LNCaP clone FGC (cell line): ENCODE results near the gene IFNA2.

Source experiments
- DNase-seq: peaks from one replicate; pipeline ENCODE4 v3.0.0-alpha.2; 2011; ENCODE audit warnings: low read depth
- H3K4me3 ChIP-seq: 2 replicates; pipeline ENCODE4 v1.5.1; 2011; ENCODE audit warnings: mild to moderate bottlenecking, low read depth, low read length, control low read depth
- TF ChIP-seq, protein P1 (sequence below): IDR thresholded peaks from 2 replicates; pipeline ENCODE4 v1.5.1; 2012; ENCODE audit warnings: mild to moderate bottlenecking; ENCODE audit not compliant: control insufficient read depth, insufficient read depth; ENCODE audit errors: extremely low read depth

The IFNA2 gene

DNA sequence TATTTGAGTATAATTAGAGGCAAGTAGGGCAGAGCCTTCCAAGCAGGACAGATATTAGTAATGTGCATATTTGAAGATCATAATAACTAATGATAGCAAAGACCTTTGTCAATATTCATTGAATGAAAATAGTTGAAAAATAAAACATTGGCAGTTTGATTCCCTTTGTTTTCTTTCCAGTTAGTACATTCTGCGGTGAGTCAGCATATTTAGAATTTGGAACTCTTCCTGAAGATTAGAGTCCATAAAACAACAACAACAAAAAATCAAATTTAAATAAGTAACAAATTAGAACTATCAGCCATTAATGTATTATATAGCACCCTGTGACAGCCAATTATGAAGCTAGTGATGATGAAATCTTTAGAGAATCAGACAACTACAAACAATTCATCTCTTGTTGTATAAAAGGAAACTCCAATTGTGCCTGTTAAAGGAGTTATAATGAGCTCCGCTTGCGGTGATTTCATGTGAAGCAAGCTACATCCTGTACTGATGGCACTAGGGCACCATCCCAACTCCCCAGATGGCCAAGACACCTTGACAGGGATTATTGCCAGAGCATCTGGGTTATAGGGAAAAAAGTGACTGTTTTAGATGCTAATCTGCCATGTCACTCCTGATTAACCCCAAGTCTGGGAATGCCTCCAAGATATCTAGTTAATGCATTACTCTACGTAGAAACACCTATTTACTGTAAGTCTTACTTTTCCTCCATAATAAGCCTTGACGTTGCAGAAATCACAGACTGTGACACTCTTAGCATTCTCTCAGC lies 30.5 kb upstream of the IFNA2 start:
- no peak overlapping the region for H3K4me3 ChIP-seq
- peak; percentile 93 for DNase-seq
- TF ChIP-seq, protein P1, sequence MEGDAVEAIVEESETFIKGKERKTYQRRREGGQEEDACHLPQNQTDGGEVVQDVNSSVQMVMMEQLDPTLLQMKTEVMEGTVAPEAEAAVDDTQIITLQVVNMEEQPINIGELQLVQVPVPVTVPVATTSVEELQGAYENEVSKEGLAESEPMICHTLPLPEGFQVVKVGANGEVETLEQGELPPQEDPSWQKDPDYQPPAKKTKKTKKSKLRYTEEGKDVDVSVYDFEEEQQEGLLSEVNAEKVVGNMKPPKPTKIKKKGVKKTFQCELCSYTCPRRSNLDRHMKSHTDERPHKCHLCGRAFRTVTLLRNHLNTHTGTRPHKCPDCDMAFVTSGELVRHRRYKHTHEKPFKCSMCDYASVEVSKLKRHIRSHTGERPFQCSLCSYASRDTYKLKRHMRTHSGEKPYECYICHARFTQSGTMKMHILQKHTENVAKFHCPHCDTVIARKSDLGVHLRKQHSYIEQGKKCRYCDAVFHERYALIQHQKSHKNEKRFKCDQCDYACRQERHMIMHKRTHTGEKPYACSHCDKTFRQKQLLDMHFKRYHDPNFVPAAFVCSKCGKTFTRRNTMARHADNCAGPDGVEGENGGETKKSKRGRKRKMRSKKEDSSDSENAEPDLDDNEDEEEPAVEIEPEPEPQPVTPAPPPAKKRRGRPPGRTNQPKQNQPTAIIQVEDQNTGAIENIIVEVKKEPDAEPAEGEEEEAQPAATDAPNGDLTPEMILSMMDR = no peak

DNA sequence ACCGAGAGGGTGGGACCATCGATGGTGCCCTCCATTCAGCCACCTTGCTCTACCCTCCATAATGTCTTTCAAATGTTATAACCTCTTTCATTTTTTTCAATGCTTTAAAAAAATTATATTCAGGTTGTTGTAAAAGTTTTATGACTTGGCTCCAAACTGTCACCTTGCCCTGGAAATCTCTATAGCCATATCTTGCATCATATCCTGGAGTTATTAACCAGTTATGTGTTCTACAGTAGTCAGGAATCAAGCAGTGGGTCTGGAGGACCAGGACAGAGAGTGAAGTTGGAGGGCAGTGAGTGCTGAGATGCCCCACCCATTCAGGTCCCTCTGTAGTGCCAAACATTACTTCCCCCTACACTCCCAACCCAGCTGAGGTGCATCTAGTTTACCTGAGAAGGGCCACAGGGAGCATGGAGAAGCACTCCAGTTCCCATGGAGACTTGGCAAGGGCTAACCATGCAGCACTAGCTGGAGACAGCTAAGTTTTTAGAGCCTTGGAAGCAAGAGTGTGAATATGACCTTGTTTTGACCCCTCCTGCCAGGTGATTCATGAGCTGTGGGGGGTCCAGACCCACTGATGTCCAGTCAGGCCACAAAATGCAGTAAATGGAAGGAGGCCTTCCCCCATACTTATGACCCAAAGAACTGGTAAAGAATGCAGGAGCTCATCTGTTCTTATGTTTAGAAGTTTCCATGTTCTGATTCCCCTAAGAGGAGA lies 29.2 kb upstream of the IFNA2 start:
- TF ChIP-seq, protein P1 = no peak
- no peak overlapping the region for H3K4me3 ChIP-seq
- no peak for DNase-seq

DNA sequence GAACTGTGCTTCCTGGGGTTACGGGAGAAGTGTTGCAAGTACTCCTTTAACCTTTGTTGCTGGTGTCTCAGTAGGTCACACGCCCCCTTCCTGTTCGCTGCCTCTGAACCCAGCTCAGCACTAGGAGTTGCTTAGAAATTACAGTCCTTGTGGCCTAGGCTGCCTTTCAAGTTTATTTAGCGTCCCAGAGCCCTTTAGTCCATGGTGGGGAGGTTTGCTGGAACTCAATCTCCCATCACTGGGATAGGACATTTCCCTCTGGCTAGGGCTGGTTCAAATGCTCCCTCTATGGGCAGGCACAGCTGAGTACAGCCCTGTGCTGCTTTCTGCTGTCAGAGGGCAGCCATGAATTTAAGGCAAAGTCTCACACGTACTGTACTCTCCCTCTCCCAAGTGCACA lies 28.4 kb upstream of the IFNA2 start:
- DNase-seq = no peak
- TF ChIP-seq, protein P1 = peak; percentile 35
- H3K4me3 ChIP-seq = no peak overlapping the region

DNA sequence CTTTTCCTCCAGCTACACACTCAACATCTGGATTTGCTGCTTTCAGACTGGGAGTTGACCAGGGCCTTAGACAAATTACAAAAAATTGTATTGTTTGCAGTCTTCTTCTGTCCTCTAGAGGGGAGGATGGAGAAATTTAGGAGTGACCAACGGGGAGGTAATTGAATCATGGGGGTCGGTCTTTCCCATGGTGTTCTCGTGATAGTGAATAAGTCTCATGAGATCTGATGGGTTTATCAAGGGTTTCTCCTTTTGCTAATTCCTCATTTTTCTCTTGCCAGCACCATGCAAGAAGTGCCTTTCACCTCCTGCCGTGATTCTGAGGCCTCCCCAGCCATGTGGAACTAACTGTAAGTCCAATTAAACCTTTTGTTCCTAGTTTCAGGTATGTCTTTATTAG lies 28.0 kb upstream of the IFNA2 start:
- DNase-seq = no peak
- H3K4me3 ChIP-seq = no peak overlapping the region
- TF ChIP-seq, protein P1 = no peak

DNA sequence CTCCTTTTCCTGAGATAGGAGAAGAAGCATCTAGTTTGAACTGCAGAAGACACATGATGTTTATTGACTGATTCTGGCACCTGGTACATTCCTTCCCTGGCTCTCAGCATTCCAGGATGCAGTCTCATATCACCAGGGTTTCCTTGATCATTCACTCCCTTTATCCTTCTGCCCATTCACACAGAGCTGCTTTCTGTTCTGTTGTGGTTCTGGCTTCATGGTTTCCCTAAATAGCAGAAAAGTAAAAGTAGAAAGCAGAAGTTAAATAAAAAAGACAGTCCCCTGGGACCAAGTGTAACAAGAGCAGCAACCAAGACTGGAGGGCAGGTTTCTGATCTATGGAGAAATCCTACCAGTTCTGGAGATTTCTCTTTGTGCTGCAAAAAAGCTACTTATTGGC lies 26.9 kb upstream of the IFNA2 start:
- no peak overlapping the region for H3K4me3 ChIP-seq
- DNase-seq = no peak
- TF ChIP-seq, protein P1 = no peak

DNA sequence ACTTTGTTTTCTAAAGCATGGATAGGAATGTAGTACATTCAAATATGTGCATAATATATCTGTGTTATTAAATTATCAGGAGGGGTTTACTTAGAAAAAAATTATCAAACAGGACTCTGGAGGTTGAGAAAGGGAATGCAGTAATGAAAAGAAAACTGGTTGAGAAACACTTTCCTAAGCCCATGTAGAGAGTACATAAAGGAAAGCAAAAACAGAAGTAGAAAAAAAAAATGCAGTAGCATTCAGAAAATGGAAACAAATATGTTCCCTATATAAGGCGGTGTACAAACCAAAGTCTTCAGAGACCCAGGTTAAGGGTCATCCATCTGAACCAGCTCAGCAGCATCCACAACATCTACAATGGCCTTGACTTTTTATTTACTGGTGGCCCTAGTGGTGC lies 23.6 kb upstream of the IFNA2 start, which contains the start of gene IFNA8:
Gene IFNA8, plus strand, starts transcription at position 301 of the 400 bp plus-strand sequence. Its CDS starts 60 bp downstream, at position 361.
- TF ChIP-seq, protein P1 = no peak
- no peak for DNase-seq
- H3K4me3 ChIP-seq = no peak within 1 kb of the TSS
